ENCODE measurements around the gene WFDC5. TPM values are rescaled to one million over a fixed set of nuclear protein-coding genes. Genes with fewer than 3 reads are reported as not detected.

The WFDC5 gene
- total RNA-seq, 2 experiments from 2014 or later = not detected

DNA sequence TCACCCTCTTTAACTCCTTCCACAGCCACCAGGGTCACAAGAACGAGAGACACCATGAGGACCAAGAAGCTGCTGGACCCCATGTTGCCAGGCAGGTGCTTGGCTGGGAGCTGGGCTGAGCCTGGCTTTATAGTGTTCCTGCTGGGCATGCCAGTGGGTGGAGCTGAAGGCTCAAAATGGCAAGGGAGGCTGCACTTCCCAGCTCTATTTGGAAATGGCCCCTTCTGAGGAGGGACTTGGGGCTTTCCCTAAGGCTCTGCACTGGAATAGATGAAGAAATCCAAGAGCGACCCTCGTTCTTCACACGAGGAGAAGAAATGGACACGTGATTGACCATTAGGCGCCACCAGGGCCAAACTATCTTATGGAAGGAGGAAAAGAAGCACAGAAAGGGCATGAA, 9.4 kb upstream of the WFDC5 start, which contains the start of gene WFDC12:
Gene WFDC12, minus strand, starts transcription at position 101 of the 400 bp plus-strand sequence. Its CDS starts 18 bp downstream, at position 83.
- BruUV-seq (replicated peaks) = no TSS peak

DNA sequence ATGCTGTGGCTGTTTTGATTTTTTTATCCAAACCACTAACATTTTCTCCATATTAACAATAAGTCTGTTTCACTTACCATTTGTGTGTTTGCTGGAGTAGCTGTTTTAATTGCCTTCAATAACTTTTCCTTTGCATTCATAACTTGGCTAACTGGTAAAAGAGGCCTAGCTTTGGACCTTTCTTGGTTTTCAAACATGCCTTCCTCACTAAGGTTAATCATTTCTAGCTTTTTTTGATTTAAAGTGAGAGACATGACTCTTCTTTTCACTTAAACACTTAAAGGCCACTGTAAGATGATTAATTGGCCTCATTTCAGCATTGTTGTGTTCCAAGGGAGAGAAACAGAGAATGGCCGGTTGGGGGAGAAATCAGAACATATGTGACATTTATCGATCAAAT, 6.4 kb upstream of the WFDC5 start:
- Histone ChIP-seq H3K4me1 (ENCODE audit: insufficient read depth, low read length, poor library complexity, severe bottlenecking) (no peaks in the 10 kb centered on the region), H3K4me3 (ENCODE audit: low read depth, low read length, poor library complexity, severe bottlenecking) (no peak overlapping the region), H3K4me2 (ENCODE audit: low read length) (no peak overlapping the region), H3K9me2 (ENCODE audit: insufficient read depth, low read length) (no peaks in the 10 kb centered on the region), H3K27ac (ENCODE audit: low read depth, low read length, poor library complexity, severe bottlenecking) (no peak overlapping the region), H4K20me1 (ENCODE audit: insufficient read depth, low read length) (no peaks in the 10 kb centered on the region), H3K9me3 (ENCODE audit: low read length) (no peaks in the 10 kb centered on the region), H2AFZ (ENCODE audit: low read length) (no peak overlapping the region), H3K36me3 (ENCODE audit: insufficient read depth, low read length) (no peaks in the 10 kb centered on the region), H3K79me2 (ENCODE audit: insufficient read depth, low read depth, low read length) (no peaks in the 10 kb centered on the region)
- intact Hi-C loops (cut with micrococcal nuclease; ENCODE audit: unreplicated experiment) = no loop called here
- POLR2A ChIA-PET = no interaction called here
- BruUV-seq (replicated peaks) = no TSS peak
- TF ChIP-seq, protein P1, sequence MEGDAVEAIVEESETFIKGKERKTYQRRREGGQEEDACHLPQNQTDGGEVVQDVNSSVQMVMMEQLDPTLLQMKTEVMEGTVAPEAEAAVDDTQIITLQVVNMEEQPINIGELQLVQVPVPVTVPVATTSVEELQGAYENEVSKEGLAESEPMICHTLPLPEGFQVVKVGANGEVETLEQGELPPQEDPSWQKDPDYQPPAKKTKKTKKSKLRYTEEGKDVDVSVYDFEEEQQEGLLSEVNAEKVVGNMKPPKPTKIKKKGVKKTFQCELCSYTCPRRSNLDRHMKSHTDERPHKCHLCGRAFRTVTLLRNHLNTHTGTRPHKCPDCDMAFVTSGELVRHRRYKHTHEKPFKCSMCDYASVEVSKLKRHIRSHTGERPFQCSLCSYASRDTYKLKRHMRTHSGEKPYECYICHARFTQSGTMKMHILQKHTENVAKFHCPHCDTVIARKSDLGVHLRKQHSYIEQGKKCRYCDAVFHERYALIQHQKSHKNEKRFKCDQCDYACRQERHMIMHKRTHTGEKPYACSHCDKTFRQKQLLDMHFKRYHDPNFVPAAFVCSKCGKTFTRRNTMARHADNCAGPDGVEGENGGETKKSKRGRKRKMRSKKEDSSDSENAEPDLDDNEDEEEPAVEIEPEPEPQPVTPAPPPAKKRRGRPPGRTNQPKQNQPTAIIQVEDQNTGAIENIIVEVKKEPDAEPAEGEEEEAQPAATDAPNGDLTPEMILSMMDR (conservative IDR thresholded peaks at IDR 0.05; ENCODE audit: low read length) = no peak
- TF ChIP-seq EZH2phosphoT487 (IDR thresholded peaks at IDR 0.05; ENCODE audit: borderline replicate concordance, low read depth, low read length) = no peak
- CTCF ChIA-PET (ENCODE audit: unreplicated experiment) = no interaction called here
- DNase-seq (ENCODE audit: low spot score) = no peak

More for the DNA sequence above, 9.4 kb upstream of the WFDC5 start, which contains the start of gene WFDC12:
- Histone ChIP-seq H3K36me3 (ENCODE audit: insufficient read depth, low read length) (no peaks in the 10 kb centered on the region), H3K4me1 (ENCODE audit: insufficient read depth, low read length, poor library complexity, severe bottlenecking) (no peaks in the 10 kb centered on the region), H3K9me3 (ENCODE audit: low read length) (no peaks in the 10 kb centered on the region), H3K9me2 (ENCODE audit: insufficient read depth, low read length) (no peaks in the 10 kb centered on the region), H3K27ac (ENCODE audit: low read depth, low read length, poor library complexity, severe bottlenecking) (no peak within 1 kb of the TSS), H3K4me3 (ENCODE audit: low read depth, low read length, poor library complexity, severe bottlenecking) (no peak within 1 kb of the TSS), H3K4me2 (ENCODE audit: low read length) (no peak within 1 kb of the TSS), H2AFZ (ENCODE audit: low read length) (no peak within 1 kb of the TSS), H3K79me2 (ENCODE audit: insufficient read depth, low read depth, low read length) (no peaks in the 10 kb centered on the region), H4K20me1 (ENCODE audit: insufficient read depth, low read length) (no peaks in the 10 kb centered on the region)
- intact Hi-C loops (cut with micrococcal nuclease; ENCODE audit: unreplicated experiment) = no loop called here
- TF ChIP-seq, protein P1 (conservative IDR thresholded peaks at IDR 0.05; ENCODE audit: low read length) = no peak
- no peak for TF ChIP-seq EZH2phosphoT487 (IDR thresholded peaks at IDR 0.05; ENCODE audit: borderline replicate concordance, low read depth, low read length)
- DNase-seq (ENCODE audit: low spot score) = no peak
- CTCF ChIA-PET (ENCODE audit: unreplicated experiment) = no interaction called here
- POLR2A ChIA-PET = no interaction called here

DNA sequence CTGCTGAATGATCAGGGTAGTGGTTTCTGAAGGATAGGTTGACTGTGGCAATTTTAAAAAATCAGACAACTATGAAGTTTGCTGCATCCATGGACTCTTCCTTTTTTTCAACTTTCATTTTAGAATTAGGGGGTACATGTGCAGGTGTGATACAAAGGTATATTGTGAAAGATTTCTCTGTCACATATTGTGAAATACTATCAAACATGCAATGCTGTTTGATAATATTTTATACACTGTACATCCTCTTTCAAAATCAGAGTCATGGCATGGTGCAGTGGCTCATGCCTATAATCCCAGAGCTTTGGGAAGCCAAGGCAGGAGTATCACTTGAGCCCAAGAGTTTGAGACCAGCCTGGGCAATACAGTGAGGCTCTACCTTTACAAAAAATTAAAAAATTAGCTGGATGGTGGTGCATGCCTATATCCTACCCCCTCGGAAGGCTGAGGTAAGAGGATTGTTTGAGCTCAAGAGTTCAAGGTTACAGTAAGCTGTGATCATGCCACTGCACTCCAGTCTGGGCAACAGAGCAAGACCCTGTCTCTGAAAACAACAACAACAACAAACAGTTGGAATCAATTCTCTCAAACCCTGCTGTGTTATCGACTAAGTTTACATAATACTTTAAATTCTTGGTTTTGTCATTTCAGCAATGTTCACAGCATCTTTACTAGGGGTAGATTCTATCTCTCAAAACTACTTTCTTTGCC, 4.7 kb upstream of the WFDC5 start:
- no peak overlapping the region for H3K27ac ChIP-seq (ENCODE audit: low read depth, low read length, poor library complexity, severe bottlenecking)
- H2AFZ ChIP-seq (ENCODE audit: low read length) = no peak overlapping the region
- intact Hi-C loops (cut with micrococcal nuclease; ENCODE audit: unreplicated experiment) = no loop called here
- CTCF ChIA-PET (ENCODE audit: unreplicated experiment) = no interaction called here
- TF ChIP-seq, protein P1 (conservative IDR thresholded peaks at IDR 0.05; ENCODE audit: low read length) = no peak
- TF ChIP-seq EZH2phosphoT487 (IDR thresholded peaks at IDR 0.05; ENCODE audit: borderline replicate concordance, low read depth, low read length) = no peak
- H3K9me3 ChIP-seq (ENCODE audit: low read length) = no peaks in the 10 kb centered on the region
- no peaks in the 10 kb centered on the region for H3K4me1 ChIP-seq (ENCODE audit: insufficient read depth, low read length, poor library complexity, severe bottlenecking)
- H4K20me1 ChIP-seq (ENCODE audit: insufficient read depth, low read length) = no peaks in the 10 kb centered on the region
- BruUV-seq (replicated peaks) = no TSS peak
- H3K4me3 ChIP-seq (ENCODE audit: low read depth, low read length, poor library complexity, severe bottlenecking) = no peak overlapping the region
- H3K4me2 ChIP-seq (ENCODE audit: low read length) = no peak overlapping the region
- no peaks in the 10 kb centered on the region for H3K9me2 ChIP-seq (ENCODE audit: insufficient read depth, low read length)
- H3K79me2 ChIP-seq (ENCODE audit: insufficient read depth, low read depth, low read length) = no peaks in the 10 kb centered on the region
- no peak for DNase-seq (ENCODE audit: low spot score)
- no peaks in the 10 kb centered on the region for H3K36me3 ChIP-seq (ENCODE audit: insufficient read depth, low read length)
- POLR2A ChIA-PET = no interaction called here
